ENCODE measurements around the gene PLA2G2D. TPM values are rescaled to one million over a fixed set of nuclear protein-coding genes. Genes with fewer than 3 reads are reported as not detected.
A peak's percentile ranks its signal among the peaks of the same experiment; 100 is the strongest.

Gene PLA2G2D
- total and polyA plus RNA-seq, 7 experiments from 2014 or later: not detected

DNA sequence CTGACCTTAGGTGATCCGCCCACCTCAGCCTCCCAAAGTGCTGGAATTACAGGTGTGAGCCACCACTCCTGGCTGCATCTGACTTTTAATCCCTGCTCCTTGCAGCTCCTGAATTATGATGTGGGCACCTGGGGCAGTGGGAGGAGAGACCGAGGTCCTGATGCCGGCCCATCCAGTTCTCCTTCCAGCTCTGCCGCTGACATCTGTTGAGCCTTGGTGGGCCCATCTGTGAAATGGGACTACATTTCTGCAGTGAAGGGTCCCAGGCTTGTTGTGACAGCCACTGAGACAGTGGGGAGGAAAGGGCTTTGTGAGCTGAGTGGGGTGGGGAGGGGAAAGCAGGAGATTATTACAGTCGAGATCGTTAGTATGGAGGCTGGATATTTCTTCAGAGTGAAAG, 31.6 kb upstream of the PLA2G2D start:
- Histone ChIP-seq H3K27ac (ENCODE audit: low read depth, low read length) (no peak overlapping the region), H3K36me3 (ENCODE audit: control insufficient read depth in 2 of 3, insufficient read depth in 3 of 3, low read length in 3 of 3) (no peaks in the 10 kb centered on the region), H3K9me3 (ENCODE audit: control insufficient read depth in 2 of 3, low read length in 3 of 3) (no peaks in the 10 kb centered on the region), H3K4me3 (ENCODE audit: low read length) (no peak overlapping the region), H3K4me1 (ENCODE audit: control insufficient read depth in 2 of 2, insufficient read depth in 2 of 2, low read length in 2 of 2) (peaks cover 5 to 11% of the 10 kb centered on the region in 2 donors), H3K27me3 (ENCODE audit: control insufficient read depth in 2 of 2, insufficient read depth in 2 of 2, low read length in 2 of 2) (no peaks in the 10 kb centered on the region)
- POLR2A ChIA-PET: interaction anchor here (0.6 kb wide), 1 partner anchor 644 kb away, joined by 3 read pairs; no protein-coding TSS in a partner anchor
- Mint-ChIP-seq H3K36me3 (peaks cover 0 to 3% (median 0%) of the 10 kb centered on the region in 5 donors), H3K4me3 (peak overlapping the region in 4 of 10 donors; percentile 5 to 84 (median 35)), H3K9me3 (no peaks in the 10 kb centered on the region), H3K27ac (no peak overlapping the region), H3K27me3 (no peaks in the 10 kb centered on the region), H3K4me1 (peaks cover 6 to 20% (median 12%) of the 10 kb centered on the region in 7 donors)
- ATAC-seq: no peak
- CTCF ChIA-PET: interaction anchor here (4.5 kb wide), 1 partner anchor 233 kb away, joined by 65 read pairs; no protein-coding TSS in a partner anchor
- intact Hi-C loops (cut with micrococcal nuclease): no loop called here
- no peak for DNase-seq

DNA sequence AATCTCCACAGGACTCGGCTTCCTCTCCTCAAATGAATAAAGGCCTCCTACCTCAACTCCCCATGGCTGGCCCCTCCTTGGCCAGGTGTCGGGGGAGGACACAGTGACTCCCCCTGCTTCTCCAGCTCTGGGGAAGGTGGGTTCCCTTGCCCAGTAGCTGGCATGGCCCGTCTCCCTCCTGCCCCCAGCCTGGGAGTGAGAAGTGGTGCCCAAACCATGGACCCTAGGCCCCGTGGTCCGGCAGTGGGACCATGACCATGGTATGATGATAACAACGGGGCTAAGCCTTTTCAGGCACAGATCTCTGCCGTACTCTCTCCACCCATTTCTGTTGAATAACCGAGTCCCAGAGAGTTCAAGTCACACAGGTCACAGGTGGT, 31.0 kb upstream of the PLA2G2D start:
- ChIA-PET CTCF (interaction anchor here (0.6 to 4.5 kb wide), 2 partner anchors 75 to 232 kb away, joined by 3 to 65 read pairs; no protein-coding TSS in a partner anchor), POLR2A (no interaction called here)
- H3K36me3 Mint-ChIP-seq: peaks cover 0 to 3% (median 0%) of the 10 kb centered on the region in 5 donors
- Histone ChIP-seq H3K36me3 (ENCODE audit: control insufficient read depth in 2 of 3, insufficient read depth in 3 of 3, low read length in 3 of 3) (no peaks in the 10 kb centered on the region), H3K27me3 (ENCODE audit: control insufficient read depth in 2 of 2, insufficient read depth in 2 of 2, low read length in 2 of 2) (no peaks in the 10 kb centered on the region), H3K27ac (ENCODE audit: low read depth, low read length) (no peak overlapping the region), H3K9me3 (ENCODE audit: control insufficient read depth in 2 of 3, low read length in 3 of 3) (no peaks in the 10 kb centered on the region), H3K4me3 (ENCODE audit: low read length) (no peak overlapping the region), H3K4me1 (ENCODE audit: control insufficient read depth in 2 of 2, insufficient read depth in 2 of 2, low read length in 2 of 2) (peaks cover 5 to 11% of the 10 kb centered on the region in 2 donors)
- no peak overlapping the region for H3K27ac Mint-ChIP-seq
- H3K9me3 Mint-ChIP-seq: no peaks in the 10 kb centered on the region
- no peak overlapping the region for H3K4me3 Mint-ChIP-seq
- no peak for ATAC-seq
- DNase-seq: no peak
- H3K27me3 Mint-ChIP-seq: no peaks in the 10 kb centered on the region
- peaks cover 6 to 20% (median 12%) of the 10 kb centered on the region in 7 donors for H3K4me1 Mint-ChIP-seq
- intact Hi-C loops (cut with micrococcal nuclease): no loop called here

DNA sequence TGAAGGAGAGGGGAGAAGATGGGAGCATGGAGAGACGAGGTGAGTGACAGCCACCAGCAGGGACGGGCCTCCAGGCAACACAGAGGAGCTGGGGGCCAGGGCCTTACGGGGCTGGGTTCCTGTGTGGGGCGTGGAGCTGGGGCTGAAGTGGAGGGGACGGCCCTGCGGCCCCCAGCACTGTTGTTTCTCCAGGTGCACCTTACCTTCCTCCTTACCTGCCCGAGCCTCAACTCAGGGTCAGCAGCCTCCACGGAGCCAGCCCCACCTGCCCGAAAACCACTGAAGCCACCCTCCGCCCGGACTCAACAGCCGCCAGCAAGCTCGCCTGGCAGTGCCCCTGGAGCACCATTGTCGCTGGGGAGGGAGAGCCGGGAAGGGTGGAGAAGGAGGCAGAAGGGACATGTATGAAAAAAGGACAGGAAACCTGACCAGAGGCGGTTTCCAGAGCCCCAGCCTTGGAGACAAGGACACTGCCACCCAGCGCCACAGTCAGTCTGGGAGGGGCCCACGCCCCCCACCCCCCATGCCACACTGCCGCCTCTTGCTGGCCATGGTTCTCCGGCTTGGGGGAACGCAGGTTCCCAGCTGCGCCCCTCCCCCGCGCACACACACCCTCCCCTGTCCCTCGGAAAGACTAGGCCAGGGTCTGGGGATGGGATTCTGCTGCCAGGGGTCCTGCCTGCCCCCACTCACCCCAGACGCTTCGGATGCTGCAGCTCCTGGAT, 30.4 kb upstream of the PLA2G2D start:
- Mint-ChIP-seq H3K9me3 (no peaks in the 10 kb centered on the region), H3K4me3 (peak overlapping the region in 1 of 10 donors; percentile 25), H3K27ac (no peak overlapping the region), H3K36me3 (peaks cover 0 to 2% (median 0%) of the 10 kb centered on the region in 5 donors), H3K27me3 (no peaks in the 10 kb centered on the region), H3K4me1 (peaks cover 4 to 18% (median 9%) of the 10 kb centered on the region in 7 donors)
- DNase-seq (no peak), ATAC-seq (no peak)
- ChIA-PET POLR2A (no interaction called here), CTCF (interaction anchor here (0.6 to 4.5 kb wide), 2 partner anchors 75 to 232 kb away, joined by 3 to 65 read pairs; no protein-coding TSS in a partner anchor)
- H3K9me3 ChIP-seq (ENCODE audit: control insufficient read depth in 2 of 3, low read length in 3 of 3): no peaks in the 10 kb centered on the region
- H3K4me1 ChIP-seq (ENCODE audit: control insufficient read depth in 2 of 2, insufficient read depth in 2 of 2, low read length in 2 of 2): peaks cover 2 to 11% of the 10 kb centered on the region in 2 donors
- no peak overlapping the region for H3K27ac ChIP-seq (ENCODE audit: low read depth, low read length)
- no peaks in the 10 kb centered on the region for H3K36me3 ChIP-seq (ENCODE audit: control insufficient read depth in 2 of 3, insufficient read depth in 3 of 3, low read length in 3 of 3)
- no peaks in the 10 kb centered on the region for H3K27me3 ChIP-seq (ENCODE audit: control insufficient read depth in 2 of 2, insufficient read depth in 2 of 2, low read length in 2 of 2)
- no peak overlapping the region for H3K4me3 ChIP-seq (ENCODE audit: low read length)
- intact Hi-C loops (cut with micrococcal nuclease): no loop called here

GRCh38 chr1:20148571-20149500, 29.5 kb upstream of the PLA2G2D start:
- Histone ChIP-seq H3K4me3 (ENCODE audit: low read length) (no peak overlapping the region), H3K27me3 (ENCODE audit: control insufficient read depth in 2 of 2, insufficient read depth in 2 of 2, low read length in 2 of 2) (no peaks in the 10 kb centered on the region), H3K9me3 (ENCODE audit: control insufficient read depth in 2 of 3, low read length in 3 of 3) (no peaks in the 10 kb centered on the region), H3K27ac (ENCODE audit: low read depth, low read length) (no peak overlapping the region), H3K4me1 (ENCODE audit: control insufficient read depth in 2 of 2, insufficient read depth in 2 of 2, low read length in 2 of 2) (peaks cover 0 to 5% of the 10 kb centered on the region in 2 donors), H3K36me3 (ENCODE audit: control insufficient read depth in 2 of 3, insufficient read depth in 3 of 3, low read length in 3 of 3) (no peaks in the 10 kb centered on the region)
- Mint-ChIP-seq H3K9me3 (no peaks in the 10 kb centered on the region), H3K36me3 (no peaks in the 10 kb centered on the region), H3K27me3 (peaks cover 0 to 2% (median 0%) of the 10 kb centered on the region in 5 donors), H3K4me1 (peaks cover 0 to 9% (median 2%) of the 10 kb centered on the region in 7 donors), H3K4me3 (peak overlapping the region in 1 of 10 donors; percentile 25), H3K27ac (no peak overlapping the region)
- ChIA-PET POLR2A (no interaction called here), CTCF (interaction anchor here (0.6 kb wide), 1 partner anchor 230 kb away, joined by 3 read pairs; no protein-coding TSS in a partner anchor)
- no peak for DNase-seq
- no peak for ATAC-seq
- intact Hi-C loops (cut with micrococcal nuclease): no loop called here

DNA sequence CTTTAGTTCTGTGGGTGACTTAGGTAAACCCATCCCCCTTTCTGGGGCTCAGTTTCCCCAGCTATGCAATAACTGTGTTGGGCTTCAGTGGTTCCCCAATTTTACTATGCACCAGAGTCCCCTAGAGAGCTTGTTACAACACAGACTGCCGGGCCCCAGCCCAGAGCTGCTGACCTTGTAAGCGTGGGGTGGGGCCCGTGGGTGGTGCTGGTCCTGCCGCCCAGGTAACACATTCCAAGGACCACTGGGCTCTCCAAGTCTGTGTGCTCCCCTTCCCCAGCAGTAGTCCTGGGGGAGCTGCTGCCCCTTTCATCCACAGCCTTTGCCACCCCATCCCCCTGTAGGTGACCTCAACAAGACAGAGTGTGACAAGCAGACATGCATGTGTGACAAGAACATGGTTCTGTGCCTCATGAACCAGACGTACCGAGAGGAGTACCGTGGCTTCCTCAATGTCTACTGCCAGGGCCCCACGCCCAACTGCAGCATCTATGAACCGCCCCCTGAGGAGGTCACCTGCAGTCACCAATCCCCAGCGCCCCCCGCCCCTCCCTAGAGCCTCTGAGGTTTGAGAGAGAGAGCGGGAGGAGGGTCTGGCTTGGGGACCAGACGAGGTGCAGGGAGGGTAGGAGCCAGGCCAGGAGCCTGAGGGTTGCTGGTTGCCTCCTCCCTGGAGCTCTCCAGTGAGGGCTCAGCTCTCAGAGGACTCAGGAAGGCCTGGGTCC, 28.7 kb upstream of the PLA2G2D start:
- Histone ChIP-seq H3K4me3 (ENCODE audit: low read length) (no peak overlapping the region), H3K27me3 (ENCODE audit: control insufficient read depth in 2 of 2, insufficient read depth in 2 of 2, low read length in 2 of 2) (no peaks in the 10 kb centered on the region), H3K9me3 (ENCODE audit: control insufficient read depth in 2 of 3, low read length in 3 of 3) (no peaks in the 10 kb centered on the region), H3K4me1 (ENCODE audit: control insufficient read depth in 2 of 2, insufficient read depth in 2 of 2, low read length in 2 of 2) (peaks cover 0 to 5% of the 10 kb centered on the region in 2 donors), H3K27ac (ENCODE audit: low read depth, low read length) (no peak overlapping the region), H3K36me3 (ENCODE audit: control insufficient read depth in 2 of 3, insufficient read depth in 3 of 3, low read length in 3 of 3) (no peaks in the 10 kb centered on the region)
- DNase-seq (no peak), ATAC-seq (no peak)
- Mint-ChIP-seq H3K27me3 (peaks cover 0 to 2% (median 0%) of the 10 kb centered on the region in 5 donors), H3K4me1 (peaks cover 0 to 7% (median 2%) of the 10 kb centered on the region in 7 donors), H3K36me3 (no peaks in the 10 kb centered on the region), H3K9me3 (no peaks in the 10 kb centered on the region), H3K27ac (no peak overlapping the region), H3K4me3 (no peak overlapping the region)
- POLR2A ChIA-PET: no interaction called here
- intact Hi-C loops (cut with micrococcal nuclease): no loop called here
- CTCF ChIA-PET: interaction anchor here (0.5 to 0.7 kb wide), 5 partner anchors 46 to 374 kb away, joined by 3 to 4 read pairs (median 3); no protein-coding TSS in a partner anchor

All from naive thymus-derived CD4-positive, alpha-beta T cell (primary cell).